PC-9 (cell line): ENCODE results near the gene PKN3.

Source experiments
- EZH2 ChIP-seq: fragments of 200-600 bp; sonication (generic); IDR thresholded peaks from 2 replicates; pipeline ENCODE4 v1.8.0; 2017; ENCODE audit warnings: antibody characterized with exemption, low read depth
- TF ChIP-seq, protein P1 (sequence below): fragments of 200-600 bp; sonication (generic); conservative IDR thresholded peaks from 2 replicates; pipeline ENCODE4 v1.6.1; 2017; ENCODE audit warnings: mixed run types, antibody characterized with exemption, mild to moderate bottlenecking, moderate library complexity

DNA sequence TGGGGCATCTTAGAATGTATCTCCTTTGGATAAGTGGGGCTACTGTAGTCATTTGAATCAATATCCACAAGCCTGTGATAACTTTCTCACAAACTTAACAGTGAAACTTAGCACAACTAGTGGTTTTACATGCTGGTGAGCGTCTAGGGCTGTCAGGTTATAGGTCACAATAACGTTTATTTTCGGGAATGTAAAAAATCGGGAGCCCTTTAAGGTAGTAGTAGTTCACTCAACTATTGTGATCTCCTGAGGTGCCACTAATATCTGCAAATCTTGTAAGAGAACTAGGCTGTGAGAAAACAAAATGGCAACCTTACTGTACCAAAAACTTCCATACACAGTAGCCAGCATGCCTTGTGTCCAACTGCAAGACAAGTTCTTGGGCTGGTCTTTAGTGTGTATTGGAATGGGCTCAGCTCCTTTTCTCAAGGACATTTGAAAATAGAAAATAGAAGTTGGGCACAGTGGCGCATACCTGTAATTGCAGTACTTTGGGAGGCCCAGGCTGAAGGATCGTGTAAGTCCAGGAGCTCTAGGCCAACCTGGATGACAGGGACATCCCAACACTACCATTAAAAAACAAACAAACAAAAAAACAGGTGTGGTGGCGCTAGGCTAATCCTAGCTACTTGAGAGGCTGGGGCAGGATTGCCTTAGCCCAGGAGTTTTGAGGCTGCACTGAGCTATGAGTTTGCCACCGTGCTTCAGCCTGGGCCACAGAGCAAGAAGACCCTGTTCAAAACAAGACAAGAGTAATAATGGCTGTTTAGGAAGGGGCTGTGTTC, 5.2 kb upstream of the PKN3 start:
- TF ChIP-seq, protein P1, sequence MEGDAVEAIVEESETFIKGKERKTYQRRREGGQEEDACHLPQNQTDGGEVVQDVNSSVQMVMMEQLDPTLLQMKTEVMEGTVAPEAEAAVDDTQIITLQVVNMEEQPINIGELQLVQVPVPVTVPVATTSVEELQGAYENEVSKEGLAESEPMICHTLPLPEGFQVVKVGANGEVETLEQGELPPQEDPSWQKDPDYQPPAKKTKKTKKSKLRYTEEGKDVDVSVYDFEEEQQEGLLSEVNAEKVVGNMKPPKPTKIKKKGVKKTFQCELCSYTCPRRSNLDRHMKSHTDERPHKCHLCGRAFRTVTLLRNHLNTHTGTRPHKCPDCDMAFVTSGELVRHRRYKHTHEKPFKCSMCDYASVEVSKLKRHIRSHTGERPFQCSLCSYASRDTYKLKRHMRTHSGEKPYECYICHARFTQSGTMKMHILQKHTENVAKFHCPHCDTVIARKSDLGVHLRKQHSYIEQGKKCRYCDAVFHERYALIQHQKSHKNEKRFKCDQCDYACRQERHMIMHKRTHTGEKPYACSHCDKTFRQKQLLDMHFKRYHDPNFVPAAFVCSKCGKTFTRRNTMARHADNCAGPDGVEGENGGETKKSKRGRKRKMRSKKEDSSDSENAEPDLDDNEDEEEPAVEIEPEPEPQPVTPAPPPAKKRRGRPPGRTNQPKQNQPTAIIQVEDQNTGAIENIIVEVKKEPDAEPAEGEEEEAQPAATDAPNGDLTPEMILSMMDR: no peak
- no peak for TF ChIP-seq EZH2
